ENCODE measurements around the gene TMEM54.
A peak's percentile ranks its signal among the peaks of the same experiment; 100 is the strongest.

TMEM54 gene

GRCh38 chr1:32900956-32901822 is at the start of gene TMEM54:
Gene TMEM54, minus strand, starts transcription at chr1:32901389. Its CDS starts 151 bp downstream, at chr1:32901238.
- peak; percentile 73 for DNase-seq

- DNase-seq: no peak
Measured at GRCh38 chr1:32949519-32949918, 48.3 kb upstream of the TMEM54 start.

- DNase-seq: no peak
Measured at GRCh38 chr1:32948905-32949304, 47.7 kb upstream of the TMEM54 start.

GRCh38 chr1:32948390-32948722 is 47.2 kb upstream of the TMEM54 start:
- no peak for DNase-seq

- no peak for DNase-seq
Measured at GRCh38 chr1:32947669-32948389, 46.6 kb upstream of the TMEM54 start.

- no peak for DNase-seq
Measured at GRCh38 chr1:32946413-32946812, 45.2 kb upstream of the TMEM54 start.

- DNase-seq: no peak
Measured at GRCh38 chr1:32944180-32944579, 43.0 kb upstream of the TMEM54 start.

GRCh38 chr1:32939655-32940371 is 38.6 kb upstream of the TMEM54 start:
- no peak for DNase-seq

- DNase-seq: no peak
Measured at GRCh38 chr1:32937061-32937460, 35.9 kb upstream of the TMEM54 start.

GRCh38 chr1:32934535-32934934 is 33.3 kb upstream of the TMEM54 start:
- DNase-seq: no peak

GRCh38 chr1:32933742-32934322 is 32.6 kb upstream of the TMEM54 start:
- no peak for DNase-seq

GRCh38 chr1:32931760-32932159 is 30.6 kb upstream of the TMEM54 start:
- DNase-seq: no peak

GRCh38 chr1:32929366-32929765 is 28.2 kb upstream of the TMEM54 start:
- no peak for DNase-seq

- no peak for DNase-seq
Measured at GRCh38 chr1:32928715-32929114, 27.5 kb upstream of the TMEM54 start.

GRCh38 chr1:32928285-32928684 is 27.1 kb upstream of the TMEM54 start:
- no peak for DNase-seq

- no peak for DNase-seq
Measured at GRCh38 chr1:32927441-32927840, 26.3 kb upstream of the TMEM54 start.

- no peak for DNase-seq
Measured at GRCh38 chr1:32926562-32926961, 25.4 kb upstream of the TMEM54 start.

GRCh38 chr1:32925403-32926162 is 24.4 kb upstream of the TMEM54 start:
- no peak for DNase-seq

- DNase-seq: no peak
Measured at GRCh38 chr1:32924881-32925344, 23.7 kb upstream of the TMEM54 start.

- DNase-seq: no peak
Measured at GRCh38 chr1:32920833-32921232, 19.6 kb upstream of the TMEM54 start.

GRCh38 chr1:32919811-32920733 is 18.9 kb upstream of the TMEM54 start:
- DNase-seq: no peak
